NCI-H128 (cell line): Measurements from ENCODE around the gene ISCU.
"Not testable (repeated sequence)": the region's sequence is repeated elsewhere in the genome, so short reads cannot be mapped to it uniquely, and the experiment has no call there.

Source experiments
- DNase-seq: peaks from one replicate; lab custom pipeline; 2025; ENCODE audit not compliant: unreplicated experiment; lab: John Stamatoyannopoulos, UW

The ISCU gene

GRCh38 chr12:108542320-108542719, 20.1 kb upstream of the ISCU start:
- no peak for DNase-seq

GRCh38 chr12:108543652-108544051, 18.7 kb upstream of the ISCU start:
- no peak for DNase-seq

- no peak for DNase-seq
Measured at GRCh38 chr12:108547686-108548085, 14.7 kb upstream of the ISCU start.

GRCh38 chr12:108548954-108549521, 13.4 kb upstream of the ISCU start:
- DNase-seq = no peak

GRCh38 chr12:108551535-108551934, 10.9 kb upstream of the ISCU start:
- no peak for DNase-seq

- no peak for DNase-seq
Measured at GRCh38 chr12:108553799-108554198, 8.6 kb upstream of the ISCU start.

- not testable (repeated sequence) for DNase-seq
Measured at GRCh38 chr12:108555383-108555782, 7.0 kb upstream of the ISCU start.

- DNase-seq = no peak
Measured at GRCh38 chr12:108559007-108559655, 3.3 kb upstream of the ISCU start.

GRCh38 chr12:108559748-108560147, 2.6 kb upstream of the ISCU start:
- DNase-seq = no peak

GRCh38 chr12:108560321-108560721, 2.1 kb upstream of the ISCU start:
- no peak for DNase-seq

- DNase-seq = peak; percentile 78
Measured at GRCh38 chr12:108560752-108561719, 1.4 kb upstream of the ISCU start, which contains the start of gene SART3. TSS of gene SART3 (minus strand) at chr12:108561173. CDS start at chr12:108561154, 19 bp downstream.

GRCh38 chr12:108561852-108562347, 496 bp upstream of the ISCU start:
- DNase-seq = no peak

- DNase-seq = peak; percentile 75
Measured at GRCh38 chr12:108563136-108563803, 874 bp downstream of the ISCU start.

GRCh38 chr12:108563804-108564151, 1.4 kb downstream of the ISCU start:
- no peak for DNase-seq

GRCh38 chr12:108564724-108565123, 2.3 kb downstream of the ISCU start:
- no peak for DNase-seq

- DNase-seq = no peak
Measured at GRCh38 chr12:108565146-108565545, 2.8 kb downstream of the ISCU start.

GRCh38 chr12:108565976-108566375, 3.6 kb downstream of the ISCU start:
- peak; percentile 70 for DNase-seq

- DNase-seq = no peak
Measured at GRCh38 chr12:108566452-108566851, 4.1 kb downstream of the ISCU start.

GRCh38 chr12:108567406-108568337, 5.3 kb downstream of the ISCU start:
- DNase-seq = no peak
